ENCODE results near the gene FGD6. TPM values are rescaled to one million over a fixed set of nuclear protein-coding genes. Genes with fewer than 3 reads are reported as not detected.

FGD6 gene
- total RNA-seq, 1 experiment from 2014 or later = 18.2 TPM

DNA sequence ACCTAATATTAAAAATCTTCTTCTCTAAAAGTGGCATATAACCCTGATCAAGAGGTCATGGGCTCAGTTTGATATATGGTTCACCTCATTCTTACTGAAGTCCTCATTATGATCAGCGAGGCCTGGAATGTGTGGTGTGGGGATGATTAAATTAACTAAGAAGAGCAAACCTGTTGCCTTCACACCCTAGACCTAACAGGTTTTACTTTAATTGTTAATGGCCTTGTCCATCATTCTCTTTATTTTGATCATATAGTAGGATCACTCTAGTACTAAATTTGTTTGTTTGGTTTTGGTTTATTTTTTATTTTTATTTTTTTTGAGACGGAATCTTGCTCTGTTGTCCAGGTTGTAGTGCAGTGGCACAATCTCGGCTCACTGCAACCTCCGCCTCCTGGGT lies 43.8 kb upstream of the FGD6 start:
- TF ChIP-seq ZFX (IDR thresholded peaks at IDR 0.05) (no peak), JUND (IDR thresholded peaks at IDR 0.05) (no peak), POLR2AphosphoS5 (IDR thresholded peaks at IDR 0.05; ENCODE audit: low read depth, low read length) (no peak), EZH2phosphoT487 (IDR thresholded peaks at IDR 0.05; ENCODE audit: borderline replicate concordance) (no peak), SP1 (IDR thresholded peaks at IDR 0.05; ENCODE audit: low read depth) (no peak), TCF7L2 (IDR thresholded peaks at IDR 0.05; ENCODE audit: borderline replicate concordance, extremely low read depth, insufficient read depth, insufficient read length) (no peak), POLR2A (IDR thresholded peaks at IDR 0.05; ENCODE audit: borderline replicate concordance, extremely low read depth, insufficient read depth, insufficient read length) (no peak), SIN3A (IDR thresholded peaks at IDR 0.05; ENCODE audit: low read depth) (no peak), RAD21 (IDR thresholded peaks at IDR 0.05; ENCODE audit: low read depth) (no peak), ELF1 (IDR thresholded peaks at IDR 0.05; ENCODE audit: borderline replicate concordance, low read depth) (no peak)
- TF ChIP-seq, protein P1, sequence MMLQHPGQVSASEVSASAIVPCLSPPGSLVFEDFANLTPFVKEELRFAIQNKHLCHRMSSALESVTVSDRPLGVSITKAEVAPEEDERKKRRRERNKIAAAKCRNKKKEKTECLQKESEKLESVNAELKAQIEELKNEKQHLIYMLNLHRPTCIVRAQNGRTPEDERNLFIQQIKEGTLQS (IDR thresholded peaks at IDR 0.05) = no peak

DNA sequence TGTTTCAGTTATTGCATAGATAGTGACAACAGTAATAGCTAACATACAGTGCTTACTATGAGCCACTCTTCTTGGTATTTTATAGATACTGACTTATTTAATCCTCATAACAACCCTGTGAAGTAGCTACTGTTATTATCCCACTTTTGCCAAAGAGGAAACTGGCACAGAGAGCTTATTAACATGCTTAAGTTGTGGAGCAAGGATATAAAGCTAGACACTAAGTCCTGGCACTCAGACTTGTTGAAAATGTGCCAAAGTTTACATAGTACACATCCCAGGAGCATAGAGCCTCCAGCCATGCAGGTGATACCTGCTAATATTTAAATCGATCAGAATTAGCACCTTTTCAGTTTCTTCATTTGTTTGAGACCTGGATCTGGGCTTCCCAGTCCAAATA lies 42.1 kb upstream of the FGD6 start:
- no peak for DNase-seq (ENCODE audit: low read depth, low spot score)
- TF ChIP-seq CEBPB (IDR thresholded peaks at IDR 0.05; ENCODE audit: low read depth) (no peak), POLR2A (IDR thresholded peaks at IDR 0.05; ENCODE audit: borderline replicate concordance, extremely low read depth, insufficient read depth, insufficient read length) (no peak), TCF7L2 (IDR thresholded peaks at IDR 0.05; ENCODE audit: borderline replicate concordance, extremely low read depth, insufficient read depth, insufficient read length) (no peak), EGR1 (IDR thresholded peaks at IDR 0.05; ENCODE audit: low read depth) (no peak), EZH2 (IDR thresholded peaks at IDR 0.05) (no peak), SRF (IDR thresholded peaks at IDR 0.05; ENCODE audit: low read depth) (no peak), ZFX (IDR thresholded peaks at IDR 0.05) (no peak)
- TF ChIP-seq, protein P2, sequence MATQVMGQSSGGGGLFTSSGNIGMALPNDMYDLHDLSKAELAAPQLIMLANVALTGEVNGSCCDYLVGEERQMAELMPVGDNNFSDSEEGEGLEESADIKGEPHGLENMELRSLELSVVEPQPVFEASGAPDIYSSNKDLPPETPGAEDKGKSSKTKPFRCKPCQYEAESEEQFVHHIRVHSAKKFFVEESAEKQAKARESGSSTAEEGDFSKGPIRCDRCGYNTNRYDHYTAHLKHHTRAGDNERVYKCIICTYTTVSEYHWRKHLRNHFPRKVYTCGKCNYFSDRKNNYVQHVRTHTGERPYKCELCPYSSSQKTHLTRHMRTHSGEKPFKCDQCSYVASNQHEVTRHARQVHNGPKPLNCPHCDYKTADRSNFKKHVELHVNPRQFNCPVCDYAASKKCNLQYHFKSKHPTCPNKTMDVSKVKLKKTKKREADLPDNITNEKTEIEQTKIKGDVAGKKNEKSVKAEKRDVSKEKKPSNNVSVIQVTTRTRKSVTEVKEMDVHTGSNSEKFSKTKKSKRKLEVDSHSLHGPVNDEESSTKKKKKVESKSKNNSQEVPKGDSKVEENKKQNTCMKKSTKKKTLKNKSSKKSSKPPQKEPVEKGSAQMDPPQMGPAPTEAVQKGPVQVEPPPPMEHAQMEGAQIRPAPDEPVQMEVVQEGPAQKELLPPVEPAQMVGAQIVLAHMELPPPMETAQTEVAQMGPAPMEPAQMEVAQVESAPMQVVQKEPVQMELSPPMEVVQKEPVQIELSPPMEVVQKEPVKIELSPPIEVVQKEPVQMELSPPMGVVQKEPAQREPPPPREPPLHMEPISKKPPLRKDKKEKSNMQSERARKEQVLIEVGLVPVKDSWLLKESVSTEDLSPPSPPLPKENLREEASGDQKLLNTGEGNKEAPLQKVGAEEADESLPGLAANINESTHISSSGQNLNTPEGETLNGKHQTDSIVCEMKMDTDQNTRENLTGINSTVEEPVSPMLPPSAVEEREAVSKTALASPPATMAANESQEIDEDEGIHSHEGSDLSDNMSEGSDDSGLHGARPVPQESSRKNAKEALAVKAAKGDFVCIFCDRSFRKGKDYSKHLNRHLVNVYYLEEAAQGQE (IDR thresholded peaks at IDR 0.05; ENCODE audit: low read depth) = no peak
- TF ChIP-seq, protein P3, sequence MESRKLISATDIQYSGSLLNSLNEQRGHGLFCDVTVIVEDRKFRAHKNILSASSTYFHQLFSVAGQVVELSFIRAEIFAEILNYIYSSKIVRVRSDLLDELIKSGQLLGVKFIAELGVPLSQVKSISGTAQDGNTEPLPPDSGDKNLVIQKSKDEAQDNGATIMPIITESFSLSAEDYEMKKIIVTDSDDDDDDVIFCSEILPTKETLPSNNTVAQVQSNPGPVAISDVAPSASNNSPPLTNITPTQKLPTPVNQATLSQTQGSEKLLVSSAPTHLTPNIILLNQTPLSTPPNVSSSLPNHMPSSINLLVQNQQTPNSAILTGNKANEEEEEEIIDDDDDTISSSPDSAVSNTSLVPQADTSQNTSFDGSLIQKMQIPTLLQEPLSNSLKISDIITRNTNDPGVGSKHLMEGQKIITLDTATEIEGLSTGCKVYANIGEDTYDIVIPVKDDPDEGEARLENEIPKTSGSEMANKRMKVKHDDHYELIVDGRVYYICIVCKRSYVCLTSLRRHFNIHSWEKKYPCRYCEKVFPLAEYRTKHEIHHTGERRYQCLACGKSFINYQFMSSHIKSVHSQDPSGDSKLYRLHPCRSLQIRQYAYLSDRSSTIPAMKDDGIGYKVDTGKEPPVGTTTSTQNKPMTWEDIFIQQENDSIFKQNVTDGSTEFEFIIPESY (IDR thresholded peaks at IDR 0.05; ENCODE audit: extremely low read depth, insufficient replicate concordance, low read length) = no peak

More for the DNA sequence above, 43.8 kb upstream of the FGD6 start:
- ChIA-PET RAD21 (ENCODE audit: low non-redundant PET in 1 of 2, low total read pairs in 2 of 2, uncharacterized antibody in 2 of 2, unreplicated experiment in 2 of 2) (no interaction called here), CTCF (no interaction called here), POLR2A (no interaction called here)
- Histone ChIP-seq H3K36me3 (ENCODE audit: control insufficient read depth in 1 of 2, insufficient read depth in 2 of 2, low read length in 2 of 2) (peaks cover 5 to 11% of the 10 kb centered on the region in 2 experiments; a peak in 3 of 4 replicates), H3K4me1 (ENCODE audit: control insufficient read depth in 1 of 2, insufficient read depth in 2 of 2, low read length in 2 of 2) (no peaks in the 10 kb centered on the region), H4K20me1 (ENCODE audit: insufficient read depth) (no peaks in the 10 kb centered on the region), H3K27me3 (ENCODE audit: insufficient read depth, low read length) (no peaks in the 10 kb centered on the region), H3K9ac (ENCODE audit: low read length) (no peak overlapping the region), H2AFZ (ENCODE audit: low read depth, low read length, poor library complexity, severe bottlenecking) (no peak overlapping the region), H3K9me3 (ENCODE audit: control insufficient read depth in 1 of 2, insufficient read depth in 1 of 2, low read depth in 1 of 2, low read length in 2 of 2) (no peaks in the 10 kb centered on the region), H3K4me3 (replicated peaks in 1 of 2; ENCODE audit: low read depth in 1 of 2, low read length in 2 of 2) (no peak overlapping the region), H3K4me2 (ENCODE audit: low read length) (no peak overlapping the region), H3K9me2 (ENCODE audit: insufficient read depth) (no peaks in the 10 kb centered on the region), H3K27ac (ENCODE audit: low read depth, low read length) (no peak overlapping the region), H3K79me2 (ENCODE audit: insufficient read depth, low read length) (peaks cover 4% of the 10 kb centered on the region; the same call in 1 of the 2 replicates)
- DNase-seq (ENCODE audit: low read depth, low spot score) = no peak
- intact Hi-C loops (cut with micrococcal nuclease) = no loop called here
- no TSS peak for BruUV-seq (replicated peaks)
- no peak for ATAC-seq

More for the DNA sequence above, 42.1 kb upstream of the FGD6 start:
- Histone ChIP-seq H3K9me3 (ENCODE audit: control insufficient read depth in 1 of 2, insufficient read depth in 1 of 2, low read depth in 1 of 2, low read length in 2 of 2) (no peaks in the 10 kb centered on the region), H3K27ac (ENCODE audit: low read depth, low read length) (no peak overlapping the region), H3K27me3 (ENCODE audit: insufficient read depth, low read length) (no peaks in the 10 kb centered on the region), H3K9me2 (ENCODE audit: insufficient read depth) (no peaks in the 10 kb centered on the region), H4K20me1 (ENCODE audit: insufficient read depth) (no peaks in the 10 kb centered on the region), H3K4me2 (ENCODE audit: low read length) (no peak overlapping the region), H3K9ac (ENCODE audit: low read length) (no peak overlapping the region), H3K79me2 (ENCODE audit: insufficient read depth, low read length) (peaks cover 9% of the 10 kb centered on the region), H3K4me1 (ENCODE audit: control insufficient read depth in 1 of 2, insufficient read depth in 2 of 2, low read length in 2 of 2) (no peaks in the 10 kb centered on the region), H3K4me3 (replicated peaks in 1 of 2; ENCODE audit: low read depth in 1 of 2, low read length in 2 of 2) (no peak overlapping the region), H3K36me3 (ENCODE audit: control insufficient read depth in 1 of 2, insufficient read depth in 2 of 2, low read length in 2 of 2) (peaks cover 11 to 12% of the 10 kb centered on the region in 2 experiments; a peak in 3 of 4 replicates), H2AFZ (ENCODE audit: low read depth, low read length, poor library complexity, severe bottlenecking) (no peak overlapping the region)
- BruUV-seq (replicated peaks) = no TSS peak
- ATAC-seq = no peak
- POLR2A ChIA-PET = no interaction called here
- CTCF ChIA-PET = no interaction called here
- intact Hi-C loops (cut with micrococcal nuclease) = no loop called here
- RAD21 ChIA-PET (ENCODE audit: low non-redundant PET in 1 of 2, low total read pairs in 2 of 2, uncharacterized antibody in 2 of 2, unreplicated experiment in 2 of 2) = interaction anchor here in 1 of 2 experiments (1.0 kb wide), 1 partner anchor 42 kb away, joined by 4 read pairs; the partner anchor contains the start of genes FGD6 and VEZT
